ENCODE results near the gene DIABLO.

The DIABLO gene

DNA sequence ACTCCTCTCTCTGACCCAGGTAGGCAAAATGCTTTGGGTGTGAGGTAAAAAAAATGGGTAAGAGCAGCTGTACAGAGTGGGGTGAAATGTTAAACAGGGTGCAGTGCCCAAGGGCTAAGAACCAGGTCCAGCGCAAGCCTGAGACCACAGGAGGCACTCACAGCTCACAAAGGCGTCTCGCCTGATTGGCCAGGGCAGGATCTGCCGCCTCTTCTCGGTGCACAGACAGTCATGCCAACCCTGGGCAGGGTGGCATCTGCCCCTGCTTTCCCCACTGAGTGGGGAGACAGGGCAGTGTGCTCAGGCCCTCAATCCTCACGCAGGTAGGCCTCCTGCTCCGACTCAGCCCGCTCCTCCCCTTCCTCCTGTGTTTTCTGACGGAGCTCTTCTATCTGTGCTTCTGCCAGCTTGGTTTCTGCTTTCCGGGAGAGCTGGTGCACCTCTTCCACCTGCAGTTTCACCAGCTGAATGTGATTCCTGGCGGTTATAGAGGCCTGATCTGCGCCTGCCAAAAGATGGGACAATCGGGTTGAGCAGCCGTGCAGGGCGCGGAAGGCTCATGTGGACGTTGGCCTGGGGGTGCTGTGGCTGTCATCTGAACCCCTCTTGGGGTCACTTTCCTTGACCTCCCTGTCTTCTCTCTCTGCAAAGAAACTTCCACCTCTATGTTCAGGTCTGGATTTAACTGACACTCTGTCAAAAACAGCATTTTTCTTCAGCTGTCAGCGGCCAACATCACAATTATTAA, 17.6 kb downstream of the DIABLO start:
- H3K4me3 ChIP-seq (ENCODE audit: low read depth, low read length), result no peak overlapping the region
- no peak for TF ChIP-seq CTCF (IDR thresholded peaks at IDR 0.05; ENCODE audit: borderline replicate concordance, insufficient read depth, low read depth, low read length)

GRCh38 chr12:122207391-122207790, 18.5 kb downstream of the DIABLO start:
- TF ChIP-seq CTCF (IDR thresholded peaks at IDR 0.05; ENCODE audit: borderline replicate concordance, insufficient read depth, low read depth, low read length), result no peak
- H3K4me3 ChIP-seq (ENCODE audit: low read depth, low read length), result no peak overlapping the region

- no peak for TF ChIP-seq CTCF (IDR thresholded peaks at IDR 0.05; ENCODE audit: borderline replicate concordance, insufficient read depth, low read depth, low read length)
- no peak overlapping the region for H3K4me3 ChIP-seq (ENCODE audit: low read depth, low read length)
Measured at GRCh38 chr12:122206976-122207375, 18.9 kb downstream of the DIABLO start.

DNA sequence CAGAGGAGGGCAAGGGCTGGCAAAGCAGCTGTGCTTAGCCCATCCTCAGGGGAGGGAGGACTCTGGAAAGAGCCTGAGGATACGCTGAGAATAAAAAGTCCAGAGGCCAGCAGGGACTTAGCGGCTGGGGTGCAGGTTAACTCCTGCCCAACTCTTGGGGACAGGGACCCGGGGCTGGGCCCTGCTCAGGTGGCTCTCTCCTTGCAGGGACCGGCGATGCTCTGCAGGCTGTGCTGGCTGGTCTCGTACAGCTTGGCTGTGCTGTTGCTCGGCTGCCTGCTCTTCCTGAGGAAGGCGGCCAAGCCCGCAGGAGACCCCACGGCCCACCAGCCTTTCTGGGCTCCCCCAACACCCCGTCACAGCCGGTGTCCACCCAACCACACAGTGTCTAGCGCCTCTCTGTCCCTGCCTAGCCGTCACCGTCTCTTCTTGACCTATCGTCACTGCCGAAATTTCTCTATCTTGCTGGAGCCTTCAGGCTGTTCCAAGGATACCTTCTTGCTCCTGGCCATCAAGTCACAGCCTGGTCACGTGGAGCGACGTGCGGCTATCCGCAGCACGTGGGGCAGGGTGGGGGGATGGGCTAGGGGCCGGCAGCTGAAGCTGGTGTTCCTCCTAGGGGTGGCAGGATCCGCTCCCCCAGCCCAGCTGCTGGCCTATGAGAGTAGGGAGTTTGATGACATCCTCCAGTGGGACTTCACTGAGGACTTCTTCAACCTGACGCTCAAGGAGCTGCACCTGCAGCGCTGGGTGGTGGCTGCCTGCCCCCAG, 19.6 kb downstream of the DIABLO start:
- H3K4me3 ChIP-seq (ENCODE audit: low read depth, low read length), result no peak overlapping the region
- TF ChIP-seq CTCF (IDR thresholded peaks at IDR 0.05; ENCODE audit: borderline replicate concordance, insufficient read depth, low read depth, low read length), result no peak

DNA sequence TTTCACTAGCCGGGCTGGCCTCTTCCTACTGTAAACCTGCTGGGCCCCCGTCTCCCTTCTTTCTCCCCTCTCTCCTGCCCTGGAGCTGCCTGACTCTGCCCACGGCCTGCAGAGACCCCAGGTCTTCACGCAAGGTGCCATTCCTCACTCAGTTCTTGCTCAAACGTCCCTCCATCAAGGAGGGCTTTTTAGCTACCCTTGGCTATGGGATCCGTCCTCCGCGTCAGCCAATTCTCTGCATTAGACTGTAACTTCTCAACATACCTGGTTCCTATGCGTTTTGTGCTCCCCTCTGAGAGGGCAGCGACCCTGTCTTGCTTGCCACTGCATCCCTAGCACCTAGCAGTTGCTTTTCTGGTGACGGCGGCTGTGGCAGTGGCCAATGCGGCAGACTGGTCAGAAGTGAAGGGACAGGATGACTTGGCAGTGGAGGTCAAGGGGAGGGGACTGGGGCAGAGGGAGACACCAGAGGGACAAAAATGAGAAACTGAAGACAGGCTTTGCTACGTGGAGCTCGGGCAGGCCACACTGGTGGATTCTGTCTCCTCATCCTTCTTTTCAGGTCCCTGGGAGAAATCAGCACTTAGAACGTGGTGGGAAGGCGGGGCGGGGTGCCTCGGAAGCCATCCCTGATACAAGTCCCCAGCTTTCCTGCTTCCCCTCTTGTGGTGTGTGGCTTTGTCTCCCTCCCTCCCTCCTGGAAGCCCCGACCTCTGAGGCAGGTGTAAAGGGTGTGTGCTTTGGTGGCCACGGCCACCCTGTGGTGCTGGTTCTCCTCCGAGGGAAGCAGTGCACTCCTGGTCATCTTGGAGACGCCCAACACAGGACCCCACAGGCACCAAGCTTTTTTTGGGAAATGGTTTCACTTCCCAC, 20.6 kb downstream of the DIABLO start:
- no peak overlapping the region for H3K4me3 ChIP-seq (ENCODE audit: low read depth, low read length)

More for the DNA sequence above, 20.6 kb downstream of the DIABLO start:
- TF ChIP-seq CTCF (IDR thresholded peaks at IDR 0.05; ENCODE audit: borderline replicate concordance, insufficient read depth, low read depth, low read length), result no peak

Measured in GM12875 (cell line).